ENCODE data around the gene CFAP210.
"Not testable (repeated sequence)": the region's sequence is repeated elsewhere in the genome, so short reads cannot be mapped to it uniquely, and the experiment has no call there.

Gene CFAP210

GRCh38 chr2:169636440-169637097 is 57.6 kb downstream of the CFAP210 start:
- no peak overlapping the region for H3K4me3 ChIP-seq (ENCODE audit: low read depth, low read length)

GRCh38 chr2:169625781-169626180 is 68.4 kb downstream of the CFAP210 start:
- no peak overlapping the region for H3K4me3 ChIP-seq (ENCODE audit: low read depth, low read length)

- H3K4me3 ChIP-seq (ENCODE audit: low read depth, low read length), result no peak overlapping the region
These were observed 71.0 kb downstream of the CFAP210 start for GRCh38 chr2:169623235-169623634.

- no peak overlapping the region for H3K4me3 ChIP-seq (ENCODE audit: low read depth, low read length)
These were observed 73.7 kb downstream of the CFAP210 start for GRCh38 chr2:169620509-169620908.

- no peak overlapping the region for H3K4me3 ChIP-seq (ENCODE audit: low read depth, low read length)
These were observed 74.3 kb downstream of the CFAP210 start for GRCh38 chr2:169619946-169620345.

- H3K4me3 ChIP-seq (ENCODE audit: low read depth, low read length), result not testable (repeated sequence)
These were observed 78.2 kb downstream of the CFAP210 start for GRCh38 chr2:169615982-169616381.

- no peak overlapping the region for H3K4me3 ChIP-seq (ENCODE audit: low read depth, low read length)
These were observed 80.3 kb downstream of the CFAP210 start for GRCh38 chr2:169613876-169614275.

GRCh38 chr2:169609264-169609663 is 84.9 kb downstream of the CFAP210 start:
- no peak overlapping the region for H3K4me3 ChIP-seq (ENCODE audit: low read depth, low read length)

GRCh38 chr2:169599568-169599967 is 94.6 kb downstream of the CFAP210 start:
- H3K4me3 ChIP-seq (ENCODE audit: low read depth, low read length), result no peak overlapping the region

- H3K4me3 ChIP-seq (ENCODE audit: low read depth, low read length), result no peak overlapping the region
These were observed 95.2 kb downstream of the CFAP210 start for GRCh38 chr2:169598982-169599381.

GRCh38 chr2:169596546-169596945 is 97.7 kb downstream of the CFAP210 start:
- H3K4me3 ChIP-seq (ENCODE audit: low read depth, low read length), result not testable (repeated sequence)
